K562 (cell line): Measurements from ENCODE around the gene TBATA. TPM values are rescaled to one million over a fixed set of nuclear protein-coding genes. Genes with fewer than 3 reads are reported as not detected.

ENCODE experiments used
- MYBL2 ChIP-seq, 2 experiments: fragments of 450-650 bp in 1 of 2; sonication (generic) in 1 of 2; formaldehyde crosslinking in 1 of 2; IDR thresholded peaks; 2 replicates each; pipeline versions ENCODE4 v1.6.1 to v1.8.1; 2017 to 2022; ENCODE audit warnings: borderline replicate concordance in 1 of 2, inconsistent platforms in 1 of 2, low read depth in 1 of 2, mild to moderate bottlenecking in 1 of 2, missing genetic modification reagents in 1 of 2, moderate library complexity in 1 of 2
- SFPQ ChIP-seq: fragments of 200-400 bp; formaldehyde crosslinking; IDR thresholded peaks from 2 replicates; pipeline ENCODE4 v1.6.1; 2017; ENCODE audit warnings: mild to moderate bottlenecking, low read depth, low read length, moderate library complexity
- SMAD4 ChIP-seq: fragments of 250-450 bp; sonication (Bioruptor Pico); conservative IDR thresholded peaks from 2 replicates; pipeline ENCODE4 v1.8.0; 2021; ENCODE audit warnings: inconsistent platforms, mild to moderate bottlenecking, moderate library complexity
- ZBTB7A ChIP-seq: IDR thresholded peaks from 2 replicates; pipeline ENCODE4 v1.6.1; 2011; ENCODE audit warnings: low read depth, mild to moderate bottlenecking, low read length, moderate library complexity, borderline replicate concordance; ENCODE audit not compliant: control insufficient read depth
- ZNF592 ChIP-seq: fragments of 450-650 bp; IDR thresholded peaks from 2 replicates; pipeline ENCODE4 v1.6.1; 2017; ENCODE audit warnings: antibody characterized with exemption, mild to moderate bottlenecking
- polyA plus RNA-seq, 8 experiments: library from polyadenylated mRNA; depleted of rRNA in 4 of 8; stranded (reverse) in 5 of 8; unstranded in 3 of 8; fragments of >200 nt; fragmentation: Nextera tagmentation in 2 of 8; fragmentation: Illumina TruSeq in 1 of 8; extraction: Ambion mirVana in 2 of 8; extraction: Trizol in 1 of 8; gene quantifications; 2 replicates each; pipeline versions ENCODE4 v1.2.1 to v1.2.3, GENCODE V29; 2011 to 2014; ENCODE audit warnings: inconsistent platforms in 1 of 8, missing spikeins in 1 of 8
- total RNA-seq, 7 experiments: library from RNA; depleted of rRNA in 6 of 7; stranded (reverse); fragments of >200 nt in 6 of 7; fragmentation: Illumina TruSeq in 2 of 7; extraction: Trizol in 2 of 7; gene quantifications; 2 replicates each; pipeline versions ENCODE4 v1.2.1 to v1.2.3, GENCODE V29; 2011 to 2021; ENCODE audit warnings: low replicate concordance in 1 of 7

The TBATA gene
- total and polyA plus RNA-seq, 9 of the 15 experiments (the other 6 are each of a cell fraction or from before 2014, with no cell fraction given): not detected

- no peak for TF ChIP-seq MYBL2 (IDR thresholded peaks at IDR 0.05; ENCODE audit: low read depth)
- no peak for TF ChIP-seq MYBL2 (CRISPR knock-in tag; IDR thresholded peaks at IDR 0.05; ENCODE audit: borderline replicate concordance)
- peak; percentile 29; the same call in 1 of the 2 replicates for TF ChIP-seq ZNF592
- TF ChIP-seq ZBTB7A: 0 out of 2 replicates have a peak, but pooled peaks have one; percentile 19
- no peak for TF ChIP-seq SFPQ
- TF ChIP-seq SMAD4 (CRISPR knock-in tag): peak; percentile 11; the same call in 1 of the 2 replicates
These were observed 44.5 kb downstream of the TBATA start (continued) for GRCh38 chr10:70740406-70741288.
